NCI-H82 treated with DMSO at 0.1 percent for 48 hours (cell line): ENCODE results near the gene MYOG.

Source experiments
- DNase-seq: peaks from one replicate; lab custom pipeline; 2025; ENCODE audit not compliant: unreplicated experiment; lab: John Stamatoyannopoulos, UW

Gene MYOG

DNA sequence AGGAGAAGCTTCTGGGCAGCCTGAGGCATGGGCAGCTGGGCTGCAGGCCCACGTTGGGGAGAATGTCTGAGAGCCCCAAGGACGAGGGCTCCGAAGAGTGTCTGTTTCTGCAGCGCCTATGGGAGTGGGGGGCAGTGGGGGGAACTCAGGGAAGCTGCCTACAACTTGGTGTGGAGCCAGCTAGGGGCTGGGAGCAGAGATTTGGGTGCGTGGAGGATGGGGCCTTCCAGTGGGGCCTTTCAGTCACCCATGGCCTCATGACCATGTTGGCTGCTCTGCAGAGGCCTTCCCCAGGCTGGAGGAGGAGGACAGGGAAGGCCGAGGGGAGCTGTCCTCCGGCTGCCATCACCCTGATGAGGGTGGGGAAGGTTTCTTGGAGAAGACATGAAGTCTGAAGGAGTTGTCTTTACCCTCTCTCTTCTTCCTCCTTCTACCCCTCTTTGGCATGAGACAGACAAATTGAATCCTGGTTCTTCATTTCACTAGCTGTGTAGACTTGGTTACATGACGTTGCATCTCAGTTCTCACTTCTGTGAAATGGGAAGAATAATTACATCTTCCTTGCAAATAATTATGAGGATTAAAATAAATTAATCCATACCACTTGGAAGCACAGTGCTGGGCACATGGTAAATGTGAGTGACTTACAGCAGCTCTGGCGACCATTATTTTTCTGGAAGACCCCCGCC lies 51.2 kb downstream of the MYOG start:
- no peak for DNase-seq

DNA sequence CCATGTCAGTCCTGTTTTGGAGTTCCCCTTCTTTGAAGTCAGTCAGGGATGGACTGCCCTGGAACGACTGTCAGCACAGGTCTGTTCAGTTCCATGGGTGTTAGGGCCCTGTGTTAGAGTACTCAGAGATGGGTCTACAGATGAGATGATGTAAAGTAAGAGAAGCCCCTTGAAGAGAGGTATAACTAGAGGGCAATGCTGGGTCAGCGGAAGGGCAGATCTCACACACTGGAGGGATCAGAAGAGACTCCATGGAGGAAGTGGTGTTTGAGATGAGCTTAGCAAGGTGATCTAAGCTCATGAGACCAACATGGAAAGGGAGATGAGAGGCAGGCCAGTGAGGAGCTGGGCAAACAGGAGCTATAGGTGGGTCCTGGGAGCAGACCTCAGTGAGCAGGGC lies 51.9 kb downstream of the MYOG start:
- no peak for DNase-seq

DNA sequence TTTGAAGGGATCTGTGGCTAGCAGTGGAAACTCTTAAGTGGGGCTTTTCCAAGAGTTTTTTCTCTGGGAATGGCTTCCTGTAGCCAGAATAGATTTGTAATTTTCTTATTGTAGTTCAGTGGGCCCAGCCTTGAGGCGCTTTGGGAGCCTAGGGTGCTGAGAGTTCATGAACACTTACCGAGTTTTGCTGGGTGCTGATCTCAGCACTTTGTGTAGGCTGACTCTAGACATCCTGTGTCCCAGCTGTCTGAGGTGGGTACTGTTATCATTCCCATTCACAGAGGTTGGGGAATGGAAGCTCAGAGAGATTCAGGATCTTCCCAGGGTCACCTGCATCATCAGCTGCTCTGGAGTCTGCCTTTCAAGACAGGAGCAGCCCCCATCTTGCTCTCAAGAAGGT lies 52.5 kb downstream of the MYOG start:
- no peak for DNase-seq
